HEK293 (cell line): Measurements from ENCODE around the gene RNF217.
"Not testable (repeated sequence)": the region's sequence is repeated elsewhere in the genome, so short reads cannot be mapped to it uniquely, and the experiment has no call there.

Source experiments
- CTCF ChIA-PET: fragments of 350-600 bp; formaldehyde crosslinking; extraction: SDS; loops from one replicate; lab custom pipeline; 2021; ENCODE audit warnings: antibody characterized with exemption; lab: Yijun Ruan, JAX
- POLR2A ChIA-PET: fragments of 300-600 bp; formaldehyde crosslinking; extraction: SDS; loops from one replicate; lab custom pipeline; 2020; ENCODE audit warnings: antibody characterized with exemption, inconsistent platforms; lab: Yijun Ruan, JAX
- H3K27ac ChIP-seq: fragments of 200-500 bp; sonication (Bioruptor generic); 2 replicates; pipeline ENCODE4 v1.5.1; 2014; ENCODE audit warnings: low read depth, low read length, control low read depth, inconsistent platforms; ENCODE audit errors: extremely low read depth
- H3K36me3 ChIP-seq, 2 experiments: fragments of 200-500 bp in 1 of 2; sonication (Bioruptor generic) in 1 of 2; 1 replicate in 1 of 2; 2 replicates in 1 of 2; pipeline ENCODE4 v1.5.1; 2014 to 2017; ENCODE audit warnings: inconsistent platforms in 2 of 2, low read length in 2 of 2; ENCODE audit not compliant: control insufficient read depth in 2 of 2, insufficient read depth in 1 of 2
- H3K4me1 ChIP-seq: fragments of 200-500 bp; sonication (Bioruptor generic); 2 replicates; pipeline ENCODE4 v1.5.1; 2014; ENCODE audit warnings: mild to moderate bottlenecking, low read length, inconsistent platforms; ENCODE audit not compliant: control insufficient read depth, insufficient read depth
- H3K4me3 ChIP-seq: 2 replicates; pipeline ENCODE4 v1.5.1; 2011; ENCODE audit warnings: low read depth, mild to moderate bottlenecking, control low read depth, low read length, moderate library complexity
- H3K9me3 ChIP-seq: fragments of 200-500 bp; sonication (Bioruptor generic); 2 replicates; pipeline ENCODE4 v1.5.1; 2014; ENCODE audit warnings: low read depth, low read length, inconsistent platforms; ENCODE audit not compliant: control insufficient read depth, insufficient read depth
- MEIS1 ChIP-seq: sonication (generic); formaldehyde crosslinking; IDR thresholded peaks from 2 replicates; pipeline ENCODE4 v1.8.1; 2022; ENCODE audit warnings: missing genetic modification reagents, mild to moderate bottlenecking, borderline replicate concordance
- OSR2 ChIP-seq: fragments of 450-650 bp; formaldehyde crosslinking; IDR thresholded peaks from 2 replicates; pipeline ENCODE4 v1.5.1; 2016; ENCODE audit warnings: missing biosample characterization, missing genetic modification characterization
- TRIM28 ChIP-seq: IDR thresholded peaks from 2 replicates; pipeline ENCODE4 v1.6.1; 2011; ENCODE audit warnings: low read length, control low read depth, borderline replicate concordance
- ZBTB48 ChIP-seq: fragments of 450-650 bp; formaldehyde crosslinking; IDR thresholded peaks from 2 replicates; pipeline ENCODE4 v1.5.1; 2016; ENCODE audit warnings: missing biosample characterization, missing genetic modification characterization
- ZEB2 ChIP-seq: fragments of 450-650 bp; formaldehyde crosslinking; IDR thresholded peaks from 2 replicates; pipeline ENCODE4 v1.5.1; 2016; ENCODE audit warnings: missing biosample characterization, missing genetic modification characterization
- ZNF112 ChIP-seq: fragments of 450-650 bp; formaldehyde crosslinking; IDR thresholded peaks from 2 replicates; pipeline ENCODE4 v1.5.0; 2017; ENCODE audit warnings: missing biosample characterization, missing genetic modification characterization
- ZNF148 ChIP-seq: fragments of 450-650 bp; formaldehyde crosslinking; IDR thresholded peaks from 2 replicates; pipeline ENCODE4 v1.5.0; 2017; ENCODE audit warnings: missing biosample characterization, missing genetic modification characterization, borderline replicate concordance
- ZNF324 ChIP-seq: fragments of 450-650 bp; formaldehyde crosslinking; IDR thresholded peaks from 2 replicates; pipeline ENCODE4 v1.5.1; 2016; ENCODE audit warnings: missing biosample characterization, missing genetic modification characterization
- ZNF354C ChIP-seq: fragments of 450-650 bp; formaldehyde crosslinking; IDR thresholded peaks from 2 replicates; pipeline ENCODE4 v1.5.1; 2016; ENCODE audit warnings: missing biosample characterization, missing genetic modification characterization, low read depth, borderline replicate concordance
- ZNF549 ChIP-seq: fragments of 450-650 bp; IDR thresholded peaks from 2 replicates; pipeline ENCODE4 v1.5.1; 2018; ENCODE audit warnings: missing biosample characterization, missing genetic modification characterization, mild to moderate bottlenecking, inconsistent platforms, moderate library complexity
- ZNF580 ChIP-seq: fragments of 450-650 bp; formaldehyde crosslinking; IDR thresholded peaks from 2 replicates; pipeline ENCODE4 v1.5.1; 2016; ENCODE audit warnings: missing biosample characterization, missing genetic modification characterization
- ZNF621 ChIP-seq: fragments of 450-650 bp; formaldehyde crosslinking; IDR thresholded peaks from 2 replicates; pipeline ENCODE4 v1.5.1; 2017; ENCODE audit warnings: missing biosample characterization, missing genetic modification characterization
- ZNF747 ChIP-seq: fragments of 450-650 bp; formaldehyde crosslinking; IDR thresholded peaks from 2 replicates; pipeline ENCODE4 v1.5.1; 2016; ENCODE audit warnings: missing biosample characterization, missing genetic modification characterization
- ZNF777 ChIP-seq: fragments of 450-650 bp; formaldehyde crosslinking; IDR thresholded peaks from 2 replicates; pipeline ENCODE4 v1.5.1; 2017; ENCODE audit warnings: missing biosample characterization, missing genetic modification characterization, borderline replicate concordance
- ZNF792 ChIP-seq: fragments of 450-650 bp; formaldehyde crosslinking; IDR thresholded peaks from 2 replicates; pipeline ENCODE4 v1.5.1; 2016; ENCODE audit warnings: missing biosample characterization, missing genetic modification characterization
- ZSCAN30 ChIP-seq: fragments of 450-650 bp; IDR thresholded peaks from 2 replicates; pipeline ENCODE4 v1.5.1; 2018; ENCODE audit warnings: missing biosample characterization, mild to moderate bottlenecking, missing genetic modification characterization, moderate library complexity
- ZXDB ChIP-seq: fragments of 450-650 bp; formaldehyde crosslinking; IDR thresholded peaks from 2 replicates; pipeline ENCODE4 v1.5.1; 2016; ENCODE audit warnings: missing biosample characterization, missing genetic modification characterization
- TF ChIP-seq, protein P1 (sequence below): fragments of 450-650 bp; formaldehyde crosslinking; optimal IDR thresholded peaks from 2 replicates; pipeline ENCODE3; 2016; ENCODE audit warnings: missing biosample characterization, mild to moderate bottlenecking, missing genetic modification characterization
- TF ChIP-seq, protein P2 (sequence below): fragments of 450-650 bp; formaldehyde crosslinking; IDR thresholded peaks from 2 replicates; pipeline ENCODE4 v1.5.1; 2016; ENCODE audit warnings: missing biosample characterization, missing genetic modification characterization

The RNF217 gene

GRCh38 chr6:124961777-124962638 lies at the start of gene RNF217 (continued):
- TF ChIP-seq, protein P1, sequence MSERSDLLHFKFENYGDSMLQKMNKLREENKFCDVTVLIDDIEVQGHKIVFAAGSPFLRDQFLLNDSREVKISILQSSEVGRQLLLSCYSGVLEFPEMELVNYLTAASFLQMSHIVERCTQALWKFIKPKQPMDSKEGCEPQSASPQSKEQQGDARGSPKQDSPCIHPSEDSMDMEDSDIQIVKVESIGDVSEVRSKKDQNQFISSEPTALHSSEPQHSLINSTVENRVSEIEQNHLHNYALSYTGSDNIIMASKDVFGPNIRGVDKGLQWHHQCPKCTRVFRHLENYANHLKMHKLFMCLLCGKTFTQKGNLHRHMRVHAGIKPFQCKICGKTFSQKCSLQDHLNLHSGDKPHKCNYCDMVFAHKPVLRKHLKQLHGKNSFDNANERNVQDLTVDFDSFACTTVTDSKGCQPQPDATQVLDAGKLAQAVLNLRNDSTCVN (tag by site-specific recombination): peak; percentile 97
- TF ChIP-seq ZNF792 (no peak), OSR2 (tag by site-specific recombination) (no peak)

- POLR2A ChIA-PET: no interaction called here
- TF ChIP-seq ZNF777 (tag by site-specific recombination) (no peak), ZSCAN30 (tag by site-specific recombination) (no peak)
- TF ChIP-seq, all 188 proteins: peak for 0
- CTCF ChIA-PET: interaction anchor here (0.7 kb wide), 1 partner anchor 481 kb away, joined by 3 read pairs; no protein-coding TSS in a partner anchor
- Histone ChIP-seq H3K4me1 (no peaks in the 10 kb centered on the region), H3K27ac (no peak overlapping the region), H3K36me3 (no peaks in the 10 kb centered on the region), H3K9me3 (no peaks in the 10 kb centered on the region), H3K4me3 (no peak overlapping the region)
Observed at GRCh38 chr6:124913056-124913455, 49.2 kb upstream of the RNF217 start.

- Histone ChIP-seq H3K27ac (no peak overlapping the region), H3K4me3 (no peak overlapping the region), H3K4me1 (no peaks in the 10 kb centered on the region), H3K9me3 (no peaks in the 10 kb centered on the region), H3K36me3 (no peaks in the 10 kb centered on the region)
- ChIA-PET POLR2A (no interaction called here), CTCF (interaction anchor here (0.7 to 1.4 kb wide), 2 partner anchors 196 to 197 kb away, joined by 3 to 7 read pairs; no protein-coding TSS in a partner anchor)
- no peak for TF ChIP-seq ZBTB48 (tag by site-specific recombination)
- no peak for TF ChIP-seq ZNF354C (tag by site-specific recombination)
- TF ChIP-seq ZEB2 (tag by site-specific recombination): no peak
- TF ChIP-seq ZNF148: no peak
- TF ChIP-seq TRIM28: no peak
- no peak for TF ChIP-seq ZNF112 (tag by site-specific recombination)
- no peak for TF ChIP-seq ZNF549 (tag by site-specific recombination)
- TF ChIP-seq, protein P2, sequence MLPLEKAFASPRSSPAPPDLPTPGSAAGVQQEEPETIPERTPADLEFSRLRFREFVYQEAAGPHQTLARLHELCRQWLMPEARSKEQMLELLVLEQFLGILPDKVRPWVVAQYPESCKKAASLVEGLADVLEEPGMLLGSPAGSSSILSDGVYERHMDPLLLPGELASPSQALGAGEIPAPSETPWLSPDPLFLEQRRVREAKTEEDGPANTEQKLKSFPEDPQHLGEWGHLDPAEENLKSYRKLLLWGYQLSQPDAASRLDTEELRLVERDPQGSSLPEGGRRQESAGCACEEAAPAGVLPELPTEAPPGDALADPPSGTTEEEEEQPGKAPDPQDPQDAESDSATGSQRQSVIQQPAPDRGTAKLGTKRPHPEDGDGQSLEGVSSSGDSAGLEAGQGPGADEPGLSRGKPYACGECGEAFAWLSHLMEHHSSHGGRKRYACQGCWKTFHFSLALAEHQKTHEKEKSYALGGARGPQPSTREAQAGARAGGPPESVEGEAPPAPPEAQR (tag by site-specific recombination): no peak
- no peak for TF ChIP-seq ZNF621 (tag by site-specific recombination)
- no peak for TF ChIP-seq MEIS1 (CRISPR knock-in tag)
- no peak for TF ChIP-seq ZNF747
- no peak for TF ChIP-seq ZNF324
- no peak for TF ChIP-seq ZNF580
- no peak for TF ChIP-seq ZXDB (tag by site-specific recombination)
Observed at GRCh38 chr6:124917769-124918168, 44.5 kb upstream of the RNF217 start.

DNA sequence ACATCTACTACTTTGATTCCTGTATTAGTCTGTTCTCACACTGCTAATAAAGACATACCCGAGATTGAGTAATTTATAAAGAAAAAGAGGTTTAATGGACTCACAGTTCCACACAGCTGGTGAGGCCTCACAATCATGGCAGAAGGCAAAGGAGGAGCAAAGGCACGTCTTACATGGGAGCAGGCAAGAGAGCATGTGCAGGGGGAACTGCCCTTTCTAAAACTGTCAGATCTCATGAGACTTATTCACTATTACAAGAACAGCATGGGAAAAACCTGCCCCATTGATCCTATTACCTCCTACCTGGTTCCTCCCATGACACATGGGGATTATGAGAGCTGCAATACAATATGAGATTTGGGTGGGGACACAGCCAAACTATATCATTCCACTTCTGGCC lies 42.5 kb upstream of the RNF217 start:
- CTCF ChIA-PET, H3K4me3 ChIP-seq, POLR2A ChIA-PET, H3K27ac ChIP-seq, H3K36me3 ChIP-seq, H3K9me3 ChIP-seq, H3K4me1 ChIP-seq: not testable (repeated sequence)
